Putamen (tissue), 1 donor: ENCODE results near the gene PPA1.
A peak's percentile ranks its signal among the peaks of the same experiment; 100 is the strongest.
"Not testable (repeated sequence)": the region's sequence is repeated elsewhere in the genome, so short reads cannot be mapped to it uniquely, and the experiment has no call there.

Source experiments
- DNase-seq: peaks from one replicate; pipeline ENCODE4 v3.0.0-alpha.2; 2016; ENCODE audit warnings: low spot score

PPA1 gene

GRCh38 chr10:70254778-70255328, 21.6 kb upstream of the PPA1 start:
- no peak for DNase-seq

DNA sequence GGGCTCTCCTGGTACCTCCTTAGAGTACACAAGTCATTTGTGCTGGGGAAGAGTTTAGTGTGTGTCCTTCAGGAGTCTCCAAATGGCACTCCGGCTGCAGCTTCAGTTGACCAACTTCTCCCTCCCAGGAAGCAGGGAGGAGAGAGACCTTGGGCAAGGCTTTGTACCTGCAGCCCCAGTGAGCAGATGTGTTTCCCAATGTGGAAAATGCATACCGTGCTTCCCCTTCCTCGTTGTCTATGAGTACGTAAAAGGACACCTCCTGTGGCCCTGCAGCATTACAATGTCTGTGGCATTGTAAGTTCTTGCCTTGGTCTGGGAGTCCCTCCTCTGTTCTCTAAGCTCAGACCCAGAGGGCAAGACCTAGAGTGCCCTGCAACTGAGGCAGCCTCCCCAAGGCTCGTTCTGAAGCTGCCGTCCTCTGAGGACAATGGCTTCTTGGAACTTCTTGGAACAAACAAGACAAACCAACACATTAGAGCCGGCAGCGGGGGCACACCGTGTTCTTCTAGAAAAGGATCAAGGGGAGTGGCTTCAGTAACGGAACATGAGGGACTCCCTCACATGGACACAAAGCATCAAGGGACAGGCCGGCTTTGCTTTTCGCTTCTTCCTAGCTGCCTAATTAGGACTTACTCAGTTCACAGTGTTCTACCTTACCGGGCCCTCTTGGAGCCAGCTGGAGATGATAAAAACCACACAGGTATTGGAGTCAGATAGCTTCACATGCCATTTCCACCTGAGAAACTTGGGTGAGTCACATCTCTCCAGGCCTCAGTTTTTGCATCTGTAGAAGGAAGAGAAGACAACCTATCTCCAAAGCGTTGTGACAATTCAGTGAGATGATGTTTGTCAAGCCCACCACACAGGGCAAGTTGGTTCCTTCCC, 20.9 kb upstream of the PPA1 start:
- DNase-seq = no peak

- DNase-seq = peak; percentile 79
These were observed 17.9 kb upstream of the PPA1 start for GRCh38 chr10:70250961-70251680.

DNA sequence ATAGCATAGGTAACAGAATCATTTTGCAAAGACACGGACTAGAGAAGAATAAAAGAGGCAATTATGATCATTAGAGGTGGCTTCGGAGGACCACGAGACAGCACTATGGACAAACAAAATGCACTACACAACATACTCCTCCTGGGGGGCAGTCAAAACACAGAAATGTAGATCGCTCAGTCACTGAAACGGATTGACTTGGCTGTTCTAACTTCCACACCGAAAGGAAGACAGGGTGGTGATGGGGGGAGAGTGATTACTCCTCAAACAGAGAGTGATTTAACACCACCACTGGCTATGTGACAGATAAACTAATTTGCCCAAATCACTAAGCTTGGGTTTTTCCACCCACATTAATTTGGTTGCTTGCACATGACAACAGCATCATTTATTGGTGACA, 14.1 kb upstream of the PPA1 start:
- no peak for DNase-seq

- no peak for DNase-seq
These were observed 7.9 kb upstream of the PPA1 start for GRCh38 chr10:70241081-70241480.

DNA sequence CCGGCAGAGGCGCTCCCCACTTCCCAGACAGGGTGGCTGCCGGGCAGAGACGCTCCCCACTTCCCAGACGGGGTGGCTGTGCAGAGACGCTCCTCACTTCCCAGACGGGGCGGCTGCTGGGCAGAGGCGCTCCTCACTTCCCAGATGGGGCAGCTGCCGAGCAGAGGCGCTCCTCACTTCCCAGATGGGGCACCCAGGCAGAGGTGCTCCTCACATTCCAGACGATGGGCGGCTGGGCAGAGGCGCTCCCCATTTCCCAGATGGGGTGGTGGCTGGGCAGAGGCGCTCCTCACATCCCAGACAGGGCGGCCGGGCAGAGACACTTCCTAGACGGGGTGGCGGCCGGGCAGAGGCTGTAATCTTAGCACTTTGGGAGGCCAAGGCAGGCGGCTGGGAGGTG, 6.8 kb upstream of the PPA1 start:
- DNase-seq = not testable (repeated sequence)

- DNase-seq = not testable (repeated sequence)
These were observed 6.1 kb upstream of the PPA1 start for GRCh38 chr10:70239077-70239976.

- DNase-seq = not testable (repeated sequence)
These were observed 4.8 kb upstream of the PPA1 start for GRCh38 chr10:70237958-70238536.

DNA sequence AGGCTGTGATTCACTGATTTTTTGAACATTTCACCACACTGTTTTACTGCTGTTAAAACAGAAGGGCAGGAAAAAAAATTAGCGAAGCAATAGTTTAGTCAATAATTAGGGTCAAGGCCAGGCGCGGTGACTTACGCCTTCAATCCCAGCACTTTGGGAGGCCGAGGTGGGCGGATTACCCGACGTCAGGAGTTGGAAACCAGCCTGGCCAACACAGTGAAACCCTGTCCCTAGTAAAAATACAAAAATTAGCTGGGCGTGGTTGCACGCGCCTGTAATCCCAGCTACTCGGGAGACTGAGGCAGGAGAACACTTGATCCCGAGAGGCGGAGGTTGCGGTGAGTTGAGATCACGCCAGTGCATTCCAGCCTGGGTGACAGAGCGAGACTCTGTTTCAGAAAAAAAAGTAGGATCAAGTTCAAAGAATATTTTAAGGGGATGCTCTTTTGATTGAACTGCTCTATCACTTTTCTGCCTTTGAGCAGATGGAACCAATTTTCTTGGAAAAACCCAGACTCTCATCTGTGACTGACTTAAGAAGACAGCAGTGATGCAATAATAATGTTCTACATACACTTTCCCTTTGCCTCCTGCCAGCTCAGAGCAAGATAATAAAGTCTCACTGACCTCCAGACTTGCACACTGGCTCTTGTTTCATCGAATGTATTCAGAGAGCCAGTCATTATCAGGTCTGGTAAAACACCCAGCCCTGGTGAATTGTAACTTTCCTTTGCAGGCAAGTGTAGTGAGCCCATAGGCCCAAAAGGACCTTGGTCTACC, 1.6 kb upstream of the PPA1 start:
- DNase-seq = no peak

- DNase-seq = no peak
These were observed 691 bp upstream of the PPA1 start for GRCh38 chr10:70233939-70234300.

DNA sequence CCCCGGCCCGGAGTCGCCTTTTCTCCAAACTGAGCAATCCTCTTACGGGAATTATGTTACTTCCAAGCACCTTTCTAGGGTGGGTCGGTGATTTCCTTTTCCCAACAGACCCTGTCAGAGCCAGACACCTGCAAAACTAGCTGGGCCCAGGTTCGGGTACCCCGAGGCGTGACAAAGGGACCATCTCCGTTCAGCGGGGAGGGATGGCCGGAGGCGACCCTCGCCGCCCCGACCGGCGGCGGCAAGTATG, 445 bp downstream of the PPA1 start:
- DNase-seq = no peak

- peak; percentile 38 for DNase-seq
These were observed 922 bp downstream of the PPA1 start for GRCh38 chr10:70232155-70232858.

DNA sequence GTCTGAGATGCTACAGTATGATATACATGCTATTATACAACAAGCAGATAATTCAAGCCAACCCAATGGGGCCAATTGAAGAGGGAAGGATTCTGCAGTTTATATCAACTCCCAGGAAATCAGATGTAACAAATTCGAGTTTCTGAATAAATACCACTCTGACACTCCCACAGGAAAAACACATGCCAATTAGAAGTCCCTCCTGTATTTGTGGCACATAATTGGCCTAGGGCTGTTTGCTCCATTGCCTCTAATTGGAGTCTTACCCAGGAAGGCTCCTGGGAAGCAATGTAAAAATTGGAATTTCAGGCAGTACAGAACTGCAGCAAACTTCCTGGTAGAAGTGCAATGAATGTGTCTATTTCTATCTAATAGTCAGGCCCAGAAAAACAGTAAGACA, 4.7 kb downstream of the PPA1 start:
- DNase-seq = no peak

- no peak for DNase-seq
These were observed 5.5 kb downstream of the PPA1 start for GRCh38 chr10:70227548-70228320.

DNA sequence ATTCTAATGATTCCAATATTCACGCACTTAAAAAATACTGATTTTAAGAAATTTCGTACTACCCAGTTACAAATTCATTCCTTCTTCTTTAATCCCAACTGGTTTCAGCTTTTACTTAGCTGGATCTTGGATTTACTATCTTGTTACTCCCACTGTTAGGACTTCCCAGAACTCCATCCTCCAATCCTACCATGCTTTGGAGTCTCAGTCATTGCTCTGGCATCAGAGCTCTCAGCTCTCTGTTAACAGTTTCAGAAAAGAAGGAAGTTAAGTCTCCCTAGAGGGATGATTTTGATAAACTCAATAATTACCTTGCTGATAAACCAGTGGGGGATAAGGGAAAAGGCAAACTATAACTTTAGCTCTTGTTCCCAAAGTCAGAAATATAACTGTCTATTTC, 9.5 kb downstream of the PPA1 start:
- DNase-seq = no peak

- DNase-seq = not testable (repeated sequence)
These were observed 10.3 kb downstream of the PPA1 start for GRCh38 chr10:70222811-70223447.

GRCh38 chr10:70222340-70222794, 10.9 kb downstream of the PPA1 start:
- no peak for DNase-seq

- DNase-seq = no peak
These were observed 12.2 kb downstream of the PPA1 start for GRCh38 chr10:70221030-70221429.

DNA sequence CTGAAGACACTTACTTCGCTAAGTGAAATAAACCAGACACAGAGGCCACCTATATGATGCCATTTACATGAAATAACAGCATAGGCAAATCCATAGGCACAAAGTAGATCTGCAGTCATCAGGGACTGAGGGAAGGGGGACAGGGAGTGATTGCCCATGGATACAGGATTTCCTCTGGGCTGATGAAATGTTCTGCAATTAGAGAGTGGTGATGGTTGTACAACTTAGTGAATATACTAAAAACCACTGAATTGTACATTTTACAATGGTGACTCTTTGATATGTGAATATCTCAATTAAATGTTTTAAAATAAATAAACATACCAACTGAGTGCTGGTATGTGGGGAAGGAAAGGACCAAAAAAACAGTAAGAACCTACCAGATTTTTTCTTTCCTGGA, 20.4 kb downstream of the PPA1 start:
- no peak for DNase-seq
